Thyroid gland (tissue), 4 donors: Measurements from ENCODE around the gene CATSPERZ. TPM values are rescaled to one million over a fixed set of nuclear protein-coding genes. Genes with fewer than 3 reads are reported as not detected.

Source experiments
- DNase-seq, 2 donors: peaks; one replicate each; pipeline ENCODE4 v3.0.0-alpha.2; 2019
- H3K27ac ChIP-seq, 3 donors: fragments of 200-600 bp; sonication (generic); 1 replicate in 2 of 3; 2 replicates in 1 of 3; pipeline ENCODE4 v1.5.1; 2016 to 2019; ENCODE audit warnings: mild to moderate bottlenecking in 1 of 3, moderate library complexity in 1 of 3
- H3K27me3 ChIP-seq: fragments of 200-600 bp; sonication (generic); one replicate; pipeline ENCODE4 v1.5.1; 2019
- H3K36me3 ChIP-seq, 2 donors: fragments of 200-600 bp; sonication (generic); one replicate each; pipeline ENCODE4 v1.5.1; 2016 to 2019
- H3K4me1 ChIP-seq, 2 donors: fragments of 200-600 bp; sonication (generic); one replicate each; pipeline ENCODE4 v1.5.1; 2017 to 2019
- H3K4me3 ChIP-seq, 3 donors: fragments of 200-600 bp; sonication (generic); replicated peaks in 1 of 3; 1 replicate in 2 of 3; 2 replicates in 1 of 3; pipeline ENCODE4 v1.5.1; 2016; ENCODE audit warnings: mild to moderate bottlenecking in 1 of 3
- H3K9me3 ChIP-seq: fragments of 200-600 bp; sonication (generic); one replicate; pipeline ENCODE4 v1.5.1; 2017
- POLR2A ChIP-seq, 2 donors: fragments of 450-650 bp; IDR thresholded peaks; one replicate each; pipeline ENCODE4 v1.6.1; 2017; ENCODE audit warnings: antibody characterized with exemption in 2 of 2, mild to moderate bottlenecking in 2 of 2, moderate library complexity in 1 of 2
- WGBS, 2 donors: methylation state at CpG; one replicate each; pipeline ENCODE4 v1.1.5; 2017; 5-methylcytosine and 5-hydroxymethylcytosine counted together
- intact Hi-C: fragments of 100-400 bp; cut with DNase I; formaldehyde crosslinking; loops from one replicate; pipeline ENCODE4 v1.15.1; 2023
- total RNA-seq, 4 donors: library from RNA; depleted of rRNA; stranded (reverse); fragments of >200 nt; gene quantifications; one replicate each; pipeline ENCODE4 v1.2.3, GENCODE V29; 2016
- TF ChIP-seq, protein P1 (sequence below), 6 experiments: fragments of 200-600 bp in 3 of 6; fragments of 450-650 bp in 3 of 6; sonication (generic) in 3 of 6; IDR thresholded peaks; one replicate each; pipeline ENCODE4 v1.5.1; 2016 to 2019; ENCODE audit warnings: antibody characterized with exemption in 6 of 6, mild to moderate bottlenecking in 2 of 6, inconsistent platforms in 1 of 6, moderate library complexity in 1 of 6

The CATSPERZ gene
- total RNA-seq, 4 donors from 2014 or later, result 1.0 to 3.1 TPM; not detected in 2

DNA sequence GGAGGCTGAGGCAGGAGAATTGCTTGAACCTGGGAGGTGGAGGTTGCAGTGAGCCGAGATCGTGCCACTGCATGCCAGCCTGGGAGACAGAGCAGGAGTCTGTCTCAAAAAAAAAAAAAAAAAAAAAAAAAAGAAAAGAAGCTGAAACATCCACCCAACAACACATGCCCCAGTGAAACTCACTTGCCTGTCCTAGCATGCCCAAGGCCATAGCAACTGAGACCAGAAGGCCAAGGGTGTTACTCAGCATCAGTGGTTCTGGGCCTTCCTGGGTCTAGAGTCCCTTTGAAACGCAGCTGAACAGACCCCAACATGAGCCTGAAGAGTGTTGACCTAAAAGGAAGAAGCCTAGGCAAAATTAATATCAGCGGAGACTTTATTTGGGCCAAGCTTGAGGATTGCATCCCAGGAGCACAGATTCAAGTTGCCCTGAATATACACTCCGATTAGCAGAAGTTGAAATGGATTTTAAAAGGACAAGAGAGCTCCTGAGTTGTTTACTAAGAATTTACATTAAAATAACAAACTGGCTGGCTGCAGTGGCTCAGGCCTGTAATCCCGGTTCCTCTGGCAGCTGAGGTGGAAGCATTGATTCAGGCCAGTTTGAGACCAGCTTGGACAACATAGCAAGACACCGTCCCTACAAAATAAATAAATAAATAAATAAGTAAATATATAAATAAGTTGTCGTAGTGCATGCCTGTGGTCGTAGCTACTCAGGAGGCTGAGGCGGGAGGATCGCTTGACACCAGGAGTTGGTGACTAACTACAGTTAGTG is 24.7 kb downstream of the CATSPERZ start:
- peak overlapping the region; percentile 12 to 26 (median 15) for H3K27ac ChIP-seq
- DNase-seq, result peak in 1 of 2 donors; percentile 37
- no peak overlapping the region for H3K4me3 ChIP-seq
- peaks cover 6 to 32% of the 10 kb centered on the region in 2 donors for H3K4me1 ChIP-seq
- H3K36me3 ChIP-seq, result no peaks in the 10 kb centered on the region
- H3K9me3 ChIP-seq, result no peaks in the 10 kb centered on the region
- H3K27me3 ChIP-seq, result no peaks in the 10 kb centered on the region
- 83 to 84% methylated on average over 11 of the region's 11 CpGs for WGBS, 2 donors
- TF ChIP-seq POLR2A (IDR thresholded peaks at IDR 0.05), result no peak
- TF ChIP-seq, protein P1, sequence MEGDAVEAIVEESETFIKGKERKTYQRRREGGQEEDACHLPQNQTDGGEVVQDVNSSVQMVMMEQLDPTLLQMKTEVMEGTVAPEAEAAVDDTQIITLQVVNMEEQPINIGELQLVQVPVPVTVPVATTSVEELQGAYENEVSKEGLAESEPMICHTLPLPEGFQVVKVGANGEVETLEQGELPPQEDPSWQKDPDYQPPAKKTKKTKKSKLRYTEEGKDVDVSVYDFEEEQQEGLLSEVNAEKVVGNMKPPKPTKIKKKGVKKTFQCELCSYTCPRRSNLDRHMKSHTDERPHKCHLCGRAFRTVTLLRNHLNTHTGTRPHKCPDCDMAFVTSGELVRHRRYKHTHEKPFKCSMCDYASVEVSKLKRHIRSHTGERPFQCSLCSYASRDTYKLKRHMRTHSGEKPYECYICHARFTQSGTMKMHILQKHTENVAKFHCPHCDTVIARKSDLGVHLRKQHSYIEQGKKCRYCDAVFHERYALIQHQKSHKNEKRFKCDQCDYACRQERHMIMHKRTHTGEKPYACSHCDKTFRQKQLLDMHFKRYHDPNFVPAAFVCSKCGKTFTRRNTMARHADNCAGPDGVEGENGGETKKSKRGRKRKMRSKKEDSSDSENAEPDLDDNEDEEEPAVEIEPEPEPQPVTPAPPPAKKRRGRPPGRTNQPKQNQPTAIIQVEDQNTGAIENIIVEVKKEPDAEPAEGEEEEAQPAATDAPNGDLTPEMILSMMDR (IDR thresholded peaks at IDR 0.05), result no peak
- intact Hi-C loops, result no loop called here

GRCh38 chr11:64327375-64327774 is 27.2 kb downstream of the CATSPERZ start:
- WGBS, 2 donors, result 92 to 93% methylated on average over 2 of the region's 2 CpGs
- no peak overlapping the region for H3K27ac ChIP-seq
- H3K4me3 ChIP-seq, result no peak overlapping the region
- TF ChIP-seq, protein P1 (IDR thresholded peaks at IDR 0.05), result no peak
- no peak for TF ChIP-seq POLR2A (IDR thresholded peaks at IDR 0.05)
- no peaks in the 10 kb centered on the region for H3K27me3 ChIP-seq
- intact Hi-C loops, result no loop called here
- no peaks in the 10 kb centered on the region for H3K36me3 ChIP-seq
- no peaks in the 10 kb centered on the region for H3K9me3 ChIP-seq
- no peak for DNase-seq
- peaks cover 11 to 27% of the 10 kb centered on the region in 2 donors for H3K4me1 ChIP-seq

DNA sequence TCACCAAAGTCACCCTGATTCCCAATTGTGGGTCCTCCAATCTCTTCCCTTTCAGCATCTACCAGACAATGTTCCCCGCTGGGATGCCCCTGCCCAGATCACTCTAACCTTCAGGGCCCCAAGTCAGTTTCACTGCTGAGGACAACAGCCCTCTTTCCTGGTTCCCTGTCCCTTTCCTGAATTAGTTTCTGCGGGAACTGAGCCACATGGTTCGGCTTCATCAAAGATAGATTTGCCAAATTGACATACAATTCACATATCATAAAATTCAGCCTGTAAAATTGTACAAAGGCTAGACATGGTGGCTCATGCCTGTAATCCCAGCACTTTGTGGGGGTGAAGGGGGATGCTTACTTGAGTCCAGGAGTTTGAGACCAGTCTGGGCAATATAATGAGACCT is 27.8 kb downstream of the CATSPERZ start:
- Histone ChIP-seq H3K4me1 (peaks cover 13 to 24% of the 10 kb centered on the region in 2 donors), H3K9me3 (no peaks in the 10 kb centered on the region), H3K27me3 (no peaks in the 10 kb centered on the region), H3K4me3 (no peak overlapping the region), H3K27ac (no peak overlapping the region), H3K36me3 (no peaks in the 10 kb centered on the region)
- no peak for DNase-seq
- WGBS, 2 donors, result 90% methylated on average over 3 of the region's 3 CpGs
- intact Hi-C loops, result no loop called here
- TF ChIP-seq POLR2A (IDR thresholded peaks at IDR 0.05), result no peak
- TF ChIP-seq, protein P1 (IDR thresholded peaks at IDR 0.05), result no peak

- TF ChIP-seq POLR2A (IDR thresholded peaks at IDR 0.05), result no peak
- TF ChIP-seq, protein P1 (IDR thresholded peaks at IDR 0.05), result no peak
- Histone ChIP-seq H3K36me3 (no peaks in the 10 kb centered on the region), H3K27me3 (no peaks in the 10 kb centered on the region), H3K4me3 (no peak overlapping the region), H3K4me1 (peaks cover 17 to 24% of the 10 kb centered on the region in 2 donors), H3K9me3 (no peaks in the 10 kb centered on the region), H3K27ac (peak overlapping the region in 2 of 3 donors; percentile 83 to 89)
- no peak for DNase-seq
- intact Hi-C loops, result no loop called here
- 77 to 87% methylated on average over 8 to 11 of the region's 11 CpGs for WGBS, 2 donors
These were observed 30.7 kb downstream of the CATSPERZ start for GRCh38 chr11:64330888-64331287.
